SK-N-MC (cell line): ENCODE results near the gene APOBEC3H.
A peak's percentile ranks its signal among the peaks of the same experiment; 100 is the strongest.

Experiments
- DNase-seq: peaks from one replicate; pipeline ENCODE4 v3.0.0-alpha.2; 2011; ENCODE audit warnings: low read depth, low spot score
- H3K27ac ChIP-seq: fragments of 200-600 bp; sonication (generic); 2 replicates; pipeline ENCODE4 v1.5.1; 2016; ENCODE audit warnings: mixed run types
- H3K36me3 ChIP-seq: fragments of 200-600 bp; sonication (generic); 2 replicates; pipeline ENCODE4 v1.6.1; 2017; ENCODE audit warnings: antibody characterized with exemption, low read length, mixed read lengths; ENCODE audit not compliant: insufficient read depth
- H3K4me3 ChIP-seq: fragments of 200-600 bp; sonication (generic); 2 replicates; pipeline ENCODE4 v1.5.1; 2016
- H3K9ac ChIP-seq: fragments of 200-600 bp; sonication (generic); 2 replicates; pipeline ENCODE4 v1.8.0; 2017; ENCODE audit warnings: mixed run types, mixed read lengths; ENCODE audit not compliant: insufficient read length
- H3K9me3 ChIP-seq: fragments of 200-600 bp; sonication (generic); 2 replicates; pipeline ENCODE4 v1.6.1; 2017; ENCODE audit warnings: low read depth, mild to moderate bottlenecking, antibody characterized with exemption, low read length, moderate library complexity, mixed read lengths
- EZH2 ChIP-seq: fragments of 200-600 bp; sonication (generic); IDR thresholded peaks from one replicate; pipeline ENCODE4 v1.6.1; 2017; ENCODE audit warnings: antibody characterized with exemption
- FOXP2 ChIP-seq: optimal IDR thresholded peaks from 2 replicates; pipeline ENCODE3; 2011; ENCODE audit warnings: mild to moderate bottlenecking, moderate library complexity; ENCODE audit not compliant: insufficient read depth; ENCODE audit errors: extremely low read length, control extremely low read depth
- POLR2AphosphoS5 ChIP-seq: IDR thresholded peaks from 2 replicates; pipeline ENCODE4 v1.6.1; 2012; ENCODE audit warnings: mild to moderate bottlenecking, low read depth, low read length, borderline replicate concordance

Gene APOBEC3H

GRCh38 chr22:39147335-39148025 lies 50.4 kb downstream of the APOBEC3H start:
- H3K4me3 ChIP-seq: no peak overlapping the region
- no peak overlapping the region for H3K9ac ChIP-seq
- no peaks in the 10 kb centered on the region for H3K9me3 ChIP-seq
- H3K27ac ChIP-seq: no peak overlapping the region
- TF ChIP-seq FOXP2 (no peak), POLR2AphosphoS5 (no peak), EZH2 (no peak)
- DNase-seq: no peak
- no peaks in the 10 kb centered on the region for H3K36me3 ChIP-seq

GRCh38 chr22:39148026-39148726 lies 51.1 kb downstream of the APOBEC3H start:
- no peak overlapping the region for H3K27ac ChIP-seq

GRCh38 chr22:39148727-39149535 lies 51.9 kb downstream of the APOBEC3H start:
- H3K36me3 ChIP-seq: no peaks in the 10 kb centered on the region
- no peak overlapping the region for H3K9ac ChIP-seq
- H3K27ac ChIP-seq: no peak overlapping the region
- TF ChIP-seq EZH2 (no peak), FOXP2 (no peak), POLR2AphosphoS5 (no peak)
- H3K9me3 ChIP-seq: no peaks in the 10 kb centered on the region
- DNase-seq: no peak
- H3K4me3 ChIP-seq: no peak overlapping the region

More at GRCh38 chr22:39148026-39148726, 51.1 kb downstream of the APOBEC3H start:
- DNase-seq: no peak
- no peak for TF ChIP-seq FOXP2
- no peak overlapping the region for H3K9ac ChIP-seq
- H3K4me3 ChIP-seq: no peak overlapping the region
- H3K36me3 ChIP-seq: no peaks in the 10 kb centered on the region
- H3K9me3 ChIP-seq: no peaks in the 10 kb centered on the region

- Histone ChIP-seq H3K4me3 (no peak overlapping the region), H3K9ac (no peak overlapping the region), H3K36me3 (no peaks in the 10 kb centered on the region), H3K9me3 (no peaks in the 10 kb centered on the region), H3K27ac (0 out of 2 replicates have a peak overlapping the region, but pooled peaks have one; percentile 33)
- TF ChIP-seq POLR2AphosphoS5 (no peak), FOXP2 (no peak), EZH2 (no peak)
- DNase-seq: no peak
Measured at GRCh38 chr22:39149915-39150847, 53.1 kb downstream of the APOBEC3H start.

- Histone ChIP-seq H3K36me3 (no peaks in the 10 kb centered on the region), H3K9ac (no peak overlapping the region), H3K27ac (peak overlapping the region; percentile 33; the same call in 1 of the 2 replicates), H3K4me3 (no peak overlapping the region), H3K9me3 (no peaks in the 10 kb centered on the region)
- DNase-seq: no peak
- TF ChIP-seq FOXP2 (no peak), EZH2 (no peak), POLR2AphosphoS5 (no peak)
Measured at GRCh38 chr22:39150848-39151215, 53.8 kb downstream of the APOBEC3H start.

GRCh38 chr22:39151329-39151975 lies 54.4 kb downstream of the APOBEC3H start:
- Histone ChIP-seq H3K9me3 (no peaks in the 10 kb centered on the region), H3K4me3 (peak overlapping the region; percentile 89), H3K9ac (no peak overlapping the region), H3K36me3 (no peaks in the 10 kb centered on the region), H3K27ac (peak overlapping the region; percentile 33; the same call in 1 of the 2 replicates)
- TF ChIP-seq FOXP2 (no peak), EZH2 (no peak), POLR2AphosphoS5 (no peak)
- no peak for DNase-seq

- H3K36me3 ChIP-seq: no peaks in the 10 kb centered on the region
- H3K9me3 ChIP-seq: no peaks in the 10 kb centered on the region
- H3K27ac ChIP-seq: no peak overlapping the region
- TF ChIP-seq FOXP2: no peak
- no peak for TF ChIP-seq POLR2AphosphoS5
- TF ChIP-seq EZH2: no peak
- peak overlapping the region; percentile 89 for H3K4me3 ChIP-seq
- DNase-seq: no peak
- peak overlapping the region; percentile 56 for H3K9ac ChIP-seq
Measured at GRCh38 chr22:39152024-39152510, 55.0 kb downstream of the APOBEC3H start.
